ENCODE data around the gene VEPH1. TPM values are rescaled to one million over a fixed set of nuclear protein-coding genes. Genes with fewer than 3 reads are reported as not detected.
"Not testable (repeated sequence)": the region's sequence is repeated elsewhere in the genome, so short reads cannot be mapped to it uniquely, and the experiment has no call there.

VEPH1 gene
- total RNA-seq, 4 donors from 2014 or later = 0.59 to 4.7 (median 2.7) TPM

DNA sequence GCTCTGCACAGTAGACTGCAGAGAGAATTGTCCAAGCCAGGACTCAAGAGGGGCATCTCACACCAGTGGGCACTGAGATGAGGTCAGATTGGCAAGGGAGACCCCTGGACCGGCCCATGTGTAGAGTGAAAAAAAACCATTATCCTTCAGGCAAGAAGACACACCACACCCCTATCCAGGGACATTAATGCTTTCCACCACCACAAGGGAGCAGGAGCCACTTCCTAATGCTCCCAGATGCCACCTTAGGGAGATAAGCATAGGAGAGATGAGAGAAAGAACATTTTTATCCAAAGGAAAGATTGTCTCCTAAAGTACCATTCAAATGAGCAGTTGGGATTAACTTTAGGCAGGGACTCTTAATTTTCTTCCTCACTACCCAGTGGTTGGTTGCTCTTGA lies 176.2 kb downstream of the VEPH1 start:
- no peak for TF ChIP-seq POLR2A (IDR thresholded peaks at IDR 0.05)
- TF ChIP-seq, protein P1, sequence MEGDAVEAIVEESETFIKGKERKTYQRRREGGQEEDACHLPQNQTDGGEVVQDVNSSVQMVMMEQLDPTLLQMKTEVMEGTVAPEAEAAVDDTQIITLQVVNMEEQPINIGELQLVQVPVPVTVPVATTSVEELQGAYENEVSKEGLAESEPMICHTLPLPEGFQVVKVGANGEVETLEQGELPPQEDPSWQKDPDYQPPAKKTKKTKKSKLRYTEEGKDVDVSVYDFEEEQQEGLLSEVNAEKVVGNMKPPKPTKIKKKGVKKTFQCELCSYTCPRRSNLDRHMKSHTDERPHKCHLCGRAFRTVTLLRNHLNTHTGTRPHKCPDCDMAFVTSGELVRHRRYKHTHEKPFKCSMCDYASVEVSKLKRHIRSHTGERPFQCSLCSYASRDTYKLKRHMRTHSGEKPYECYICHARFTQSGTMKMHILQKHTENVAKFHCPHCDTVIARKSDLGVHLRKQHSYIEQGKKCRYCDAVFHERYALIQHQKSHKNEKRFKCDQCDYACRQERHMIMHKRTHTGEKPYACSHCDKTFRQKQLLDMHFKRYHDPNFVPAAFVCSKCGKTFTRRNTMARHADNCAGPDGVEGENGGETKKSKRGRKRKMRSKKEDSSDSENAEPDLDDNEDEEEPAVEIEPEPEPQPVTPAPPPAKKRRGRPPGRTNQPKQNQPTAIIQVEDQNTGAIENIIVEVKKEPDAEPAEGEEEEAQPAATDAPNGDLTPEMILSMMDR (IDR thresholded peaks at IDR 0.05) = no peak
- 67 to 69% methylated on average over 1 of the region's 1 CpG for WGBS, 2 donors
- intact Hi-C loops (cut with DNase I; ENCODE audit: low total_unique reads) = no loop called here
- H3K4me3 ChIP-seq (ENCODE audit: low read depth, poor library complexity, severe bottlenecking) = no peak overlapping the region
- DNase-seq (ENCODE audit: low spot score in 2 of 2) = no peak

DNA sequence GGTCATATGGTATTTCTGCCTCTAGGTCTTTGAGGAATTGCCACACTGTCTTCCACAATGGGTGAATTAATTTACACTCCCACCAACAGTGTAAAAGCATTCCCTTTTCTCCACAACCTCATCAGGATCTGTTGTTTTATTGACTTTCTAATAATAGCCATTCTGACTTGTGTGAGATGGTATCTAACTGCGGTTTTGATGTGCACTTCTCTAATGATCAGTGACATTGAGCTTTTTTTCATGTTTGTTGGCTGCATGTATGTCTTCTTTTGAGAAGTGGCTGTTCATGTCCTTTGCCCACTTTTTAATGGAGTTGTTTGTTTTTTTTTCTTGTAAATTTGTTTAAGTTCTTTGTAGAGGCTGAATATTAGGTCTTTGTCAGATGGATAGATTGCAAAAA lies 178.3 kb downstream of the VEPH1 start:
- intact Hi-C loops (cut with DNase I; ENCODE audit: low total_unique reads); DNase-seq (ENCODE audit: low spot score in 2 of 2); H3K4me3 ChIP-seq (ENCODE audit: low read depth, poor library complexity, severe bottlenecking): not testable (repeated sequence)
- 89 to 96% methylated on average over 1 of the region's 1 CpG for WGBS, 2 donors

DNA sequence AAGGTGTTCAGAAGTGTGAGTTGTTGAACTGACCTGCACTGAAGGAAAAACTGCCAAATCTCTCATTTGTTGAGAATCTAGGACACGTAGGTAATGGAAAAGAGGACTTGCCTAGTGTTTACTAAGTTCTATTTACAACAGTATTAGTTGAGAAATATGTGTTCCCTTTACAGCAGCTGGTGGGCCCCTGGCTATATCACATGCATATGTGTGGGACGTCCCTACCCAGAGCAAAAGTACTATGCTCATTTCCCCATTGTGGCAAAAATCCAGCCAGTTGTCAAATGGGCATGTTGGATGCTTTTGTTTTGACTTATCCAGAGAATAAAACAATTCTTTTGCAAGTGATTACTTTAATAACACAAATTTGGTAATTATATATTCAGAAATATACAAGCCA lies 179.9 kb downstream of the VEPH1 start:
- 61 to 76% methylated on average over 2 of the region's 2 CpGs for WGBS, 2 donors
- intact Hi-C loops (cut with DNase I; ENCODE audit: low total_unique reads) = no loop called here
- no peak for TF ChIP-seq POLR2A (IDR thresholded peaks at IDR 0.05)
- TF ChIP-seq, protein P1 (IDR thresholded peaks at IDR 0.05) = no peak
- H3K4me3 ChIP-seq (ENCODE audit: low read depth, poor library complexity, severe bottlenecking) = no peak overlapping the region
- no peak for DNase-seq (ENCODE audit: low spot score in 2 of 2)

DNA sequence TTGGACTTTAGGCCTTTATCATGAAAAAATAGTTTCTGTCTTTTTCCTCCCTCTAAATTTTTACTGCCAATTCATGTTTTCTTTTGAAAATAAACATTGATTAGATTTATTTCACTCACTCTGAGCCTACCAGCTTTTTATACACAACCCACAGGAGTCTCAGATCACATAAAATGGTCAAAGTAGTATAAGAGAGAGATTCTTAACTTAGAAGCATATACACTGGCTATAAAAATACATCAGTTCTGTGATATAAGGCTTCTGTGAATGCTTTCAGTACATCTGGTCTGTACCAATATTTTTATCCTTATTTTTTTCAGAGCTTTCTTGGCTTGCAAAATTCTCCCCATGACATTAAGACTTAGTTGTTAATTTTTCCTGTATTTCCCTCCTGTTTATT lies 183.5 kb downstream of the VEPH1 start:
- intact Hi-C loops (cut with DNase I; ENCODE audit: low total_unique reads) = no loop called here
- no peak overlapping the region for H3K4me3 ChIP-seq (ENCODE audit: low read depth, poor library complexity, severe bottlenecking)
- TF ChIP-seq POLR2A (IDR thresholded peaks at IDR 0.05) = no peak
- TF ChIP-seq, protein P1 (IDR thresholded peaks at IDR 0.05) = no peak
- DNase-seq (ENCODE audit: low spot score in 2 of 2) = no peak

DNA sequence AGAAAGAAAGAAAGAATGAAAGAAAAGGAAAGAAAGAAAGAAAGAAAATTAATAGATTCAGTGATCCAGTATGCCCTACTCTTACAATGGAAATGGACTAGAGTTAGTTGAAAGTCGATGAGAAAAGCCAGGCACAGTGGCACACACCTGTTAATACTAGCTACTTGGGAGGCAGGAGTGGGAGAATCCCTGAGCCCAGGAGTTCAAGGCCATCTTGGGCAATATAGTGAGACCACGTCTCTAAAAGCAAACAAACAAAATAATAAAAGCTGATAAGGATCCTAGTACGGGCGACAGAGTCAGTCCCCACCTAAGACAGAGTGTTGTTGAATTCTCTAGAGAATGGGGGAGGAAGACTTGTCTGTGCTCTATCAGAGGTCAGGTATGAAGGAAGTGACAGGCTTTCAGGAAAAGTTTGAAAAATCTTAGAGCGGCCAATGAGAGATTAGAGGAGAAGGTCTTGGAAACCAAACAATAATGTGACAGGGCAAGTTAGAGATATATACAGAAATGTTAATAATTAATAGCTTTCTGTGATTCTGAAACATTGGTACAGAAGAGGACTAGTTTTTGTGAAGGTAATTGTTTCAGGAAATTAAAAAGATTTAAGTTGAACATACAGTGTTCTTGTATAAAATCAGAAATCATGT lies 184.5 kb downstream of the VEPH1 start:
- DNase-seq (ENCODE audit: low spot score in 2 of 2) = no peak
- intact Hi-C loops (cut with DNase I; ENCODE audit: low total_unique reads) = no loop called here
- no peak overlapping the region for H3K4me3 ChIP-seq (ENCODE audit: low read depth, poor library complexity, severe bottlenecking)
- 83 to 93% methylated on average over 5 of the region's 5 CpGs for WGBS, 2 donors
- TF ChIP-seq, protein P1 (IDR thresholded peaks at IDR 0.05) = no peak
- no peak for TF ChIP-seq POLR2A (IDR thresholded peaks at IDR 0.05)

DNA sequence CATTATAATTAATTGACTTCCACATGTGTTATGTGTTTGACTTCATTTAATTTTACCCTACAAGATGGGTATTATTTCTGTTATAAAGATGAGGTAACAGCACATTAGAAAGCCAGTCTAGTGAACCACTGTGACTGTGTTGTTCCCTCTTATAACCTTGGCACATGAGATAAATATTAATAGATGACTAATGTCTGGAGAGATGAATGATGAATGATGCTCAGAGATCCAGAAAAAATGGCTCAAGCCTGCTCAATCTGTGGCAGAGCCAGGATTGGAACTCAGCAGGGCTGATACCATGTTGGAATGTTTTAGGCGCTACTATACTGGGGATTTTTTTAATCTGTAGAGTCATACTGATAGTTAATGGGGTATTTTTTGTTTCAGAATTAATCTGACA lies 185.3 kb downstream of the VEPH1 start:
- intact Hi-C loops (cut with DNase I; ENCODE audit: low total_unique reads) = no loop called here
- no peak for TF ChIP-seq POLR2A (IDR thresholded peaks at IDR 0.05)
- TF ChIP-seq, protein P1 (IDR thresholded peaks at IDR 0.05) = no peak
- DNase-seq (ENCODE audit: low spot score in 2 of 2) = no peak
- WGBS, 2 donors = 58 to 83% methylated on average over 1 of the region's 1 CpG
- no peak overlapping the region for H3K4me3 ChIP-seq (ENCODE audit: low read depth, poor library complexity, severe bottlenecking)

All from lower leg skin (tissue), 4 donors.